DOHH2 (cell line): ENCODE measurements around the gene ASXL1.

Experiments used
- EZH2phosphoT487 ChIP-seq: fragments of 200-600 bp; sonication (generic); IDR thresholded peaks from 2 replicates; pipeline ENCODE4 v1.6.1; 2017; ENCODE audit warnings: borderline replicate concordance, mild to moderate bottlenecking, antibody characterized with exemption, low read length, moderate library complexity, mixed read lengths
- TF ChIP-seq, protein P1 (sequence below): fragments of 200-600 bp; sonication (generic); IDR thresholded peaks from one replicate; pipeline ENCODE4 v1.5.1; 2014; ENCODE audit warnings: antibody characterized with exemption, mild to moderate bottlenecking, low read depth, low read length; ENCODE audit not compliant: poor library complexity, severe bottlenecking

DNA sequence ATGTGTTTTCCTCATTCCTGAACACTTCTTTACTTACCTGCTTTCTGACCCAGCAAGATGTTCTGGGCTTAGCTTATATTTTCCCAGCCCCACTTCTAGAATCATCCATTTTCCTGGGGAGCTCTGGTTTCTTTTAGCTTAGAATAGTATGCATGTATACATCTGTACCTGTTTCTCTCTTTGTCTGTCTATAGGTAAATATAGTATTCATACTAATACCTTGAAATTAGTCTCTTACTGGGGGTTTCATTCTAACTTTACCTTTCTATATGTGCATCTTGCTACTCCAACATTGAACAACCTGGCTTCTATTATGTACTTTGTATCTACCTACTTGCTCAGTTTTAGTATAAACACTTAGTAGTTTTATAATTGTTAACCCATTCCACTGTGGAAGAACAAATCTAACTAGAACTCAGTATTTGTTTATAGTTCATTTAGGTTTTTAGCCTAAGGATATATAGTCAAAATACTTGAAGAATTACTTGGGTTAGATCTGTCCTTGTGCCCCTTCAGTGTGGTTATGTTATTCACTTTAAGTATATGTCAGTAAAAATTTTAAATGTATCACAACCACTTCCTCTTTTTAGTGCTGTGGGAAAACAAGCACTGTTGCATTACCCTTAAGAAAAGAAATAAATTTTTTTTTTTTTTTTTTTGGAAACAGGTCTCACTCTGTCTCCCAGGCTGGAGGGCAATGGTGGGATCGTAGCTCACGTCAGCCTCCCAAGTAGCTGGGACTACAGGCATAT lies 54.0 kb downstream of the ASXL1 start:
- TF ChIP-seq EZH2phosphoT487, result no peak
- TF ChIP-seq, protein P1, sequence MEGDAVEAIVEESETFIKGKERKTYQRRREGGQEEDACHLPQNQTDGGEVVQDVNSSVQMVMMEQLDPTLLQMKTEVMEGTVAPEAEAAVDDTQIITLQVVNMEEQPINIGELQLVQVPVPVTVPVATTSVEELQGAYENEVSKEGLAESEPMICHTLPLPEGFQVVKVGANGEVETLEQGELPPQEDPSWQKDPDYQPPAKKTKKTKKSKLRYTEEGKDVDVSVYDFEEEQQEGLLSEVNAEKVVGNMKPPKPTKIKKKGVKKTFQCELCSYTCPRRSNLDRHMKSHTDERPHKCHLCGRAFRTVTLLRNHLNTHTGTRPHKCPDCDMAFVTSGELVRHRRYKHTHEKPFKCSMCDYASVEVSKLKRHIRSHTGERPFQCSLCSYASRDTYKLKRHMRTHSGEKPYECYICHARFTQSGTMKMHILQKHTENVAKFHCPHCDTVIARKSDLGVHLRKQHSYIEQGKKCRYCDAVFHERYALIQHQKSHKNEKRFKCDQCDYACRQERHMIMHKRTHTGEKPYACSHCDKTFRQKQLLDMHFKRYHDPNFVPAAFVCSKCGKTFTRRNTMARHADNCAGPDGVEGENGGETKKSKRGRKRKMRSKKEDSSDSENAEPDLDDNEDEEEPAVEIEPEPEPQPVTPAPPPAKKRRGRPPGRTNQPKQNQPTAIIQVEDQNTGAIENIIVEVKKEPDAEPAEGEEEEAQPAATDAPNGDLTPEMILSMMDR, result no peak
